Measurements from ENCODE around the gene ZNF592. TPM values are rescaled to one million over a fixed set of nuclear protein-coding genes. Genes with fewer than 3 reads are reported as not detected.

ZNF592 gene
- total RNA-seq, 1 donor from 2014 or later, result 31.5 TPM

DNA sequence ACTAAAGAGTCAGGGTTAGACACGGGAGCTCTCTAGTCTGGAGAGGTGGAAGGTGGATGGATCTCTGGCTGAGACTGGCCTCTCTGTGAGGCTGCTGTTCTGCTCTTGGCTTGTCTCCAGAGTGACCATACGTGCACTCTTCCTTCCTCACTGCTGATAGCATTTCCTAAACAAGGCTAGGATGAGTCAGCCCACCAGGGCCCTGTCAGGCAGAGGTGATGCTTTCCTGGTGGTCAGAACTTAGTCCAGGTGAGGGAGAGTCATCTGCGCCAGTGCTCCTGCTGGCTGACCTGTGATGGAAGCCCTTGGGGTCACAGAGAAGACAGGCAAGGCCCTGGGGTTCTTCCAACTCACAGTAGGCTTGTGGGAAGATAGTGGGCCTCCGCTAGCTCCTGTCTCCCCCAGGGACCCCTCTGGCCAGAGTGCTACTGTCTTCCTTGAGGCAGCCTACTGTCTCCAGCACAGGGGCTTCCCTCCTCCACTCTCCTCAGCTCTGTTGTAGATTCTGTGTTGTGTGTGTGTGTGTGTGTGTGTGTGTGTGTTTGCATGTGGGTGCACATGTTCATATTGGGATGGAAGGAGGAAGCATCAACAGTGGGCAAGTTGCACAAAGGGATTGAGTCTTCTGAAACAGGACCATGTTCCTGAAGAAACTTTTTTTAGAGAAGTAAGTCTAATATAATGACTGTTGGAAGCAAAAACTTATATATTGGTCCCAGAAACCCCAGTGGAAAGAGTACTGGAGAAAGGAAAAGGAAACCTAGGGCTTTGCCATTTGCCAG is 85.2 kb downstream of the ZNF592 start:
- H3K4me3 Mint-ChIP-seq (ENCODE audit: unreplicated experiment), result no peak overlapping the region
- H3K9me3 Mint-ChIP-seq (ENCODE audit: low read depth), result no peaks in the 10 kb centered on the region
- H3K27ac Mint-ChIP-seq (ENCODE audit: unreplicated experiment), result no peak overlapping the region
- H3K36me3 Mint-ChIP-seq (ENCODE audit: low read depth), result peaks cover 9% of the 10 kb centered on the region
- H3K27me3 Mint-ChIP-seq (ENCODE audit: low read depth), result no peaks in the 10 kb centered on the region
- peaks cover under 1% of the 10 kb centered on the region for H3K4me1 Mint-ChIP-seq (ENCODE audit: low read depth)
- DNase-seq (ENCODE audit: low spot score), result no peak
- TF ChIP-seq, protein P1, sequence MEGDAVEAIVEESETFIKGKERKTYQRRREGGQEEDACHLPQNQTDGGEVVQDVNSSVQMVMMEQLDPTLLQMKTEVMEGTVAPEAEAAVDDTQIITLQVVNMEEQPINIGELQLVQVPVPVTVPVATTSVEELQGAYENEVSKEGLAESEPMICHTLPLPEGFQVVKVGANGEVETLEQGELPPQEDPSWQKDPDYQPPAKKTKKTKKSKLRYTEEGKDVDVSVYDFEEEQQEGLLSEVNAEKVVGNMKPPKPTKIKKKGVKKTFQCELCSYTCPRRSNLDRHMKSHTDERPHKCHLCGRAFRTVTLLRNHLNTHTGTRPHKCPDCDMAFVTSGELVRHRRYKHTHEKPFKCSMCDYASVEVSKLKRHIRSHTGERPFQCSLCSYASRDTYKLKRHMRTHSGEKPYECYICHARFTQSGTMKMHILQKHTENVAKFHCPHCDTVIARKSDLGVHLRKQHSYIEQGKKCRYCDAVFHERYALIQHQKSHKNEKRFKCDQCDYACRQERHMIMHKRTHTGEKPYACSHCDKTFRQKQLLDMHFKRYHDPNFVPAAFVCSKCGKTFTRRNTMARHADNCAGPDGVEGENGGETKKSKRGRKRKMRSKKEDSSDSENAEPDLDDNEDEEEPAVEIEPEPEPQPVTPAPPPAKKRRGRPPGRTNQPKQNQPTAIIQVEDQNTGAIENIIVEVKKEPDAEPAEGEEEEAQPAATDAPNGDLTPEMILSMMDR (IDR thresholded peaks at IDR 0.05), result no peak

DNA sequence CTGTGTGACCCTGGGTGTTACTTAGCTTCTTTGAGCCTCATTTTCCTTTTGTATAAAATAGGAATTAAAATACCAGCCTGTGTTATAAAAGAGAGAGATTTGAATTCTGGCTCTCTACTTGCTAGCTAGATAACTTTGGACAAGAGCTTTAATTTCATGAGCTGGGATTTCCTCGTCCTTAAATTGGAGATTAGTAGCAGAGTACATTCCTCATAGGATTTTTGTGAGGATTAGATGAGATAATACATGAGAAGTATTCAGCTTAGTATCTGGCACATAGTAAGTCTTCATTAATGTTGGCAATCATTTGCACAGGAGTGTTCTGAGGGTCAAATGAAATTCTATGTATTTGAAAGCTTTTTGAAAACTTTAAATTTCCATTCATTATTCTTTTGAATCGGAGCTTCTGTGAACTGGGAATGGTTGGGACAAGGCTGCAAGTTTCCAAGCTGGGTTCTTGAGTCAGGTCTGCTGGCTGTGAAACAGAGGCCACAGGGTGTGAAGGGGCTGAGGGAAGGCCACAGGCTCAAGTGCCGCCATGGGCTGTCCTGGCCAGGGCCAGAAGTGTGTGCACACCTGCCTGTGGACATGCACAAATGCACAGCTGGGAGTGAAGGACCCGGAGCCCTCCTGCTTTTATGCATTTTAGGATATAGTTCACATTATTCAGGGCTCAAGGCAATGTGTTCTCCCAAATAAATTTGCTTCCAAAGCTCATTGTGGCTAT is 86.0 kb downstream of the ZNF592 start:
- Mint-ChIP-seq H3K36me3 (ENCODE audit: low read depth) (peaks cover 9% of the 10 kb centered on the region), H3K9me3 (ENCODE audit: low read depth) (no peaks in the 10 kb centered on the region), H3K4me3 (ENCODE audit: unreplicated experiment) (no peak overlapping the region), H3K27ac (ENCODE audit: unreplicated experiment) (no peak overlapping the region), H3K27me3 (ENCODE audit: low read depth) (no peaks in the 10 kb centered on the region), H3K4me1 (ENCODE audit: low read depth) (peaks cover 6% of the 10 kb centered on the region)
- DNase-seq (ENCODE audit: low spot score), result no peak
- TF ChIP-seq, protein P1 (IDR thresholded peaks at IDR 0.05), result no peak

DNA sequence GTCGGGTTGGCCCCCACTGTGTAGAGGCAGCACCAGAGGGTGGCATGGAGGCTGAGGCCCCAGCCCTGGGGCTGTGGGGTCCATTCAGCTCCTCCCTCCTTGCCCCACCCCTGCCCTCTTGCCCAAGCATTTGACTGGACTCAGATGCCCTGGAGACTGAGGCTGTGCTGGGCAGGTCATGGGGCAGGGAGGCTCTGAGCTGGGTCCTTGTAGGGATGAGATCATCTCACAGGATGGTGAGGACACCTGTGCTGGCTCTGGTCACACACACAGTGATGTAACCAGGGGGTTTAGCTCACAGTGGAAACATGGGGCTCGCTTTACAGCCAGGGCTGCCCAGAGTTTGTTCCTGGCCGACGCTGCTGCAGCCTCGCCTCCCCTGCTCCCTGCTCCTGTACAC is 86.6 kb downstream of the ZNF592 start:
- peaks cover 10% of the 10 kb centered on the region for H3K4me1 Mint-ChIP-seq (ENCODE audit: low read depth)
- peaks cover 9% of the 10 kb centered on the region for H3K36me3 Mint-ChIP-seq (ENCODE audit: low read depth)
- no peak overlapping the region for H3K27ac Mint-ChIP-seq (ENCODE audit: unreplicated experiment)
- H3K27me3 Mint-ChIP-seq (ENCODE audit: low read depth), result no peaks in the 10 kb centered on the region
- H3K9me3 Mint-ChIP-seq (ENCODE audit: low read depth), result no peaks in the 10 kb centered on the region
- TF ChIP-seq, protein P1 (IDR thresholded peaks at IDR 0.05), result no peak
- no peak for DNase-seq (ENCODE audit: low spot score)
- no peak overlapping the region for H3K4me3 Mint-ChIP-seq (ENCODE audit: unreplicated experiment)

DNA sequence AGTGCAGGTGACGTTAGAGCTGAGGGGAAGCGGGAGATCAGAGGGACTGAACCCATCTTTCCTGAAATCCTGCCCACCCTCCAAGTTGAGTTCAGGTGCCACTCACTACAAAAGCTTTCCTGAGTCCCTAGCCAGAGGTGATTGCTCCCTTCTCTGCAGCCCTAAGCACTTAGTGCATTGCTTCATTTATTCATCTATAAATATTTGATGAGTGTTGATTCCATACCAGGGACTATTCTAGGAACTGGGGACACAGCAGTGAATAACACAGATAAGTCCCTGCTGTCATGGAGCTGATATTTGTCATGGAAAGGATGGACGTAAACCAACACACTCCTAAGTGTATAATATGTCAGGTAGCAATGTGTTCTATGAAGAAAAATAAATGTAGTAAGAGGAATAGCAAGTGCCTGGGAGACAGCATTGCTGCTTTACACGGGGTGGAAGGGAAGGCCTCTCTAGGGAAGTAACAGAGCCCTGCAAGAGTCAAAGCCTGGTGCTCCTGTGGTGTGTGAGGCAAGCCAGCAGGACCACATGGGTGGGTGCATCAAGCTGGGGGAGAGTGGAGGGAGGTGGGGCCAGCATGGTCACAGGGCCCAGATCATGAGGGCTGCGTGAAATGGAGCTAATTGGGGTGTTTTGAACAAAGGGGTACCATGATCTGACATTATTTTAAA is 87.4 kb downstream of the ZNF592 start:
- Mint-ChIP-seq H3K9me3 (ENCODE audit: low read depth) (no peaks in the 10 kb centered on the region), H3K27me3 (ENCODE audit: low read depth) (no peaks in the 10 kb centered on the region), H3K36me3 (ENCODE audit: low read depth) (peaks cover 9% of the 10 kb centered on the region), H3K27ac (ENCODE audit: unreplicated experiment) (no peak overlapping the region), H3K4me1 (ENCODE audit: low read depth) (peaks cover 17% of the 10 kb centered on the region), H3K4me3 (ENCODE audit: unreplicated experiment) (no peak overlapping the region)
- TF ChIP-seq, protein P1 (IDR thresholded peaks at IDR 0.05), result no peak
- DNase-seq (ENCODE audit: low spot score), result no peak

DNA sequence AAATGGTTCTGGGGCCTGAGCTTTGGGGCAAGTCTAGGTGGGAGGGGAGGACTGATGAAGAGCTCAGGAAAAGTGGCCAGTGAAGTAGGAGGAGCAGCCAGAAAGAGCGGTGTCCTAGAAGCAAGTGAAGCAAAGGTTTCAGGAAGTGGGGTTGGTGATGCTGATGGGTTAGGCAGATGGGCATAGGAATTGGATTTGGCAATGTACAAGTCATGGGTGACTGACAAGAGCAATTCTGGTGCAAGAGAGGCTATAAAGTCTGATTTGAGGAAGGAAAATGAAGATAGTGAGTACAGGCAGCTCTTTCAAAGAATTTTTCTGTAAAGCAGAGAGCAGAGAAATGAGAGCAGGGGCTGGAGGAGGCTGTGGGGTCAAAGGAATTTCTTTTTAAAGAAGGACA is 88.5 kb downstream of the ZNF592 start:
- no peaks in the 10 kb centered on the region for H3K9me3 Mint-ChIP-seq (ENCODE audit: low read depth)
- H3K27me3 Mint-ChIP-seq (ENCODE audit: low read depth), result no peaks in the 10 kb centered on the region
- no peak overlapping the region for H3K27ac Mint-ChIP-seq (ENCODE audit: unreplicated experiment)
- peaks cover 26% of the 10 kb centered on the region for H3K4me1 Mint-ChIP-seq (ENCODE audit: low read depth)
- no peak overlapping the region for H3K4me3 Mint-ChIP-seq (ENCODE audit: unreplicated experiment)
- TF ChIP-seq, protein P1 (IDR thresholded peaks at IDR 0.05), result no peak
- peaks cover 7% of the 10 kb centered on the region for H3K36me3 Mint-ChIP-seq (ENCODE audit: low read depth)
- no peak for DNase-seq (ENCODE audit: low spot score)

Data from chondrocyte (in vitro differentiated cells).